PC-9 (cell line): ENCODE measurements around the gene ACSL1. TPM values are rescaled to one million over a fixed set of nuclear protein-coding genes. Genes with fewer than 3 reads are reported as not detected.

Source experiments
- BruUV-seq: library from RNA; stranded (reverse); fragments of 400-500 nt; replicated peaks from 2 replicates; lab custom pipeline; 2021; lab: Mats Ljungman, UMichigan
- CTCF ChIA-PET: fragments of 300-600 bp; sonication (Branson Sonifier 250); formaldehyde crosslinking; loops from one replicate; lab custom pipeline; 2022; ENCODE audit warnings: antibody characterized with exemption; lab: Charles Lee
- POLR2A ChIA-PET: fragments of 300-600 bp; sonication (Branson Sonifier 250); formaldehyde crosslinking; loops from one replicate; lab custom pipeline; 2022; ENCODE audit warnings: antibody characterized with exemption; ENCODE audit not compliant: unreplicated experiment; lab: Charles Lee
- DNase-seq, 2 experiments: peaks; one replicate each; pipeline versions ENCODE4 v3.0.0 to v3.0.0-alpha.2; 2015 to 2022; ENCODE audit warnings: mixed read lengths in 1 of 2
- H2AFZ ChIP-seq: fragments of 200-600 bp; sonication (generic); 2 replicates; pipeline ENCODE4 v1.8.1; 2017; ENCODE audit warnings: antibody characterized with exemption
- H3F3A ChIP-seq: fragments of 200-600 bp; sonication (generic); 2 replicates; pipeline ENCODE4 v1.8.1; 2017; ENCODE audit warnings: antibody characterized with exemption, mild to moderate bottlenecking, low read depth; ENCODE audit not compliant: insufficient read depth
- H3K27ac ChIP-seq: fragments of 200-600 bp; sonication (generic); 2 replicates; pipeline ENCODE4 v1.6.1; 2016; ENCODE audit warnings: mixed run types
- H3K27me3 ChIP-seq: fragments of 200-600 bp; sonication (generic); 2 replicates; pipeline ENCODE4 v1.6.1; 2016; ENCODE audit warnings: low read depth, mixed run types; ENCODE audit not compliant: insufficient read depth
- H3K36me3 ChIP-seq: fragments of 200-600 bp; sonication (generic); 2 replicates; pipeline ENCODE4 v1.6.1; 2016; ENCODE audit warnings: low read depth, mixed run types
- H3K4me1 ChIP-seq: fragments of 200-600 bp; sonication (generic); replicated peaks from 2 replicates; pipeline ENCODE4 v1.6.1; 2016; ENCODE audit warnings: mixed run types; ENCODE audit not compliant: insufficient read depth
- H3K4me2 ChIP-seq: fragments of 200-600 bp; sonication (generic); 2 replicates; pipeline ENCODE4 v1.6.1; 2017; ENCODE audit warnings: mixed run types
- H3K4me3 ChIP-seq: fragments of 200-600 bp; sonication (generic); 2 replicates; pipeline ENCODE4 v1.6.1; 2016; ENCODE audit warnings: mixed run types
- H3K79me2 ChIP-seq: fragments of 200-600 bp; sonication (generic); 2 replicates; pipeline ENCODE4 v1.6.1; 2017; ENCODE audit warnings: low read depth, mixed run types
- H3K9me2 ChIP-seq: fragments of 200-600 bp; sonication (generic); 2 replicates; pipeline ENCODE4 v1.8.1; 2017; ENCODE audit warnings: mild to moderate bottlenecking; ENCODE audit not compliant: insufficient read depth
- H3K9me3 ChIP-seq: fragments of 200-600 bp; sonication (generic); 2 replicates; pipeline ENCODE4 v1.8.1; 2016; ENCODE audit warnings: low read depth; ENCODE audit not compliant: insufficient read depth
- H4K20me1 ChIP-seq: fragments of 200-600 bp; sonication (generic); 2 replicates; pipeline ENCODE4 v1.8.1; 2017; ENCODE audit not compliant: insufficient read depth
- EZH2 ChIP-seq: fragments of 200-600 bp; sonication (generic); IDR thresholded peaks from 2 replicates; pipeline ENCODE4 v1.8.0; 2017; ENCODE audit warnings: antibody characterized with exemption, low read depth
- intact Hi-C: fragments of 100-400 bp; cut with micrococcal nuclease; formaldehyde crosslinking; loops from one replicate; pipeline ENCODE4 v1.10.0; 2022; ENCODE audit not compliant: unreplicated experiment
- total RNA-seq: library from RNA; stranded (reverse); gene quantifications from 2 replicates; pipeline ENCODE4 v1.2.3, GENCODE V29; 2021
- TF ChIP-seq, protein P1 (sequence below): fragments of 200-600 bp; sonication (generic); conservative IDR thresholded peaks from 2 replicates; pipeline ENCODE4 v1.6.1; 2017; ENCODE audit warnings: mixed run types, antibody characterized with exemption, mild to moderate bottlenecking, moderate library complexity

ACSL1 gene
- total RNA-seq, 1 experiment from 2014 or later = 96.6 TPM

DNA sequence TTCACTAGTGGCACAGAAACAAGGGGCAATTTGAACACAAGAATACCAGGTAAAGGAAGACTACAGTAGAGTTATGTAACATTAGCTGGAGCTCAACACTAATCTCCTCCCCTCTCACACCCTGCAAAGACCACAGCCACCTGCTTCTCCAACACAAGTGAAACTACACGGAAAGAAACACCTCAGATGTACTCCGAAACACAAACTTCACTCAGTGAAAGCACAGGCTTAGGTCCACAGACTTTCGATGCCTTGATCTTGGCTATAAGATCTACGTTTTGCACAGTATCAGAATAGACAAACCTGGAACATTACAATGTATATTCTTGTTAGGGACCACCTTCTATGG is 7.6 kb downstream of the ACSL1 start:
- no peak overlapping the region for H3K4me2 ChIP-seq
- BruUV-seq = no TSS peak
- peaks cover 65% of the 10 kb centered on the region for H3K79me2 ChIP-seq
- DNase-seq = no peak
- no peaks in the 10 kb centered on the region for H3K9me3 ChIP-seq
- H3K36me3 ChIP-seq = no peaks in the 10 kb centered on the region
- POLR2A ChIA-PET = interaction anchor here (0.6 to 0.7 kb wide), 2 partner anchors 29 to 286 kb away, joined by 3 to 6 read pairs; no protein-coding TSS in a partner anchor
- no peak overlapping the region for H3K4me3 ChIP-seq
- no peak overlapping the region for H3K27ac ChIP-seq
- H4K20me1 ChIP-seq = no peaks in the 10 kb centered on the region
- H3K9me2 ChIP-seq = no peaks in the 10 kb centered on the region
- intact Hi-C loops = loop anchor here (5.0 to 10.0 kb wide), 2 partner anchors 481 to 553 kb away; no protein-coding TSS in a partner anchor
- H3K27me3 ChIP-seq = no peaks in the 10 kb centered on the region
- peaks cover 43% of the 10 kb centered on the region for H3K4me1 ChIP-seq
- peaks cover 29% of the 10 kb centered on the region for H3F3A ChIP-seq
- no peak overlapping the region for H2AFZ ChIP-seq
- TF ChIP-seq, protein P1, sequence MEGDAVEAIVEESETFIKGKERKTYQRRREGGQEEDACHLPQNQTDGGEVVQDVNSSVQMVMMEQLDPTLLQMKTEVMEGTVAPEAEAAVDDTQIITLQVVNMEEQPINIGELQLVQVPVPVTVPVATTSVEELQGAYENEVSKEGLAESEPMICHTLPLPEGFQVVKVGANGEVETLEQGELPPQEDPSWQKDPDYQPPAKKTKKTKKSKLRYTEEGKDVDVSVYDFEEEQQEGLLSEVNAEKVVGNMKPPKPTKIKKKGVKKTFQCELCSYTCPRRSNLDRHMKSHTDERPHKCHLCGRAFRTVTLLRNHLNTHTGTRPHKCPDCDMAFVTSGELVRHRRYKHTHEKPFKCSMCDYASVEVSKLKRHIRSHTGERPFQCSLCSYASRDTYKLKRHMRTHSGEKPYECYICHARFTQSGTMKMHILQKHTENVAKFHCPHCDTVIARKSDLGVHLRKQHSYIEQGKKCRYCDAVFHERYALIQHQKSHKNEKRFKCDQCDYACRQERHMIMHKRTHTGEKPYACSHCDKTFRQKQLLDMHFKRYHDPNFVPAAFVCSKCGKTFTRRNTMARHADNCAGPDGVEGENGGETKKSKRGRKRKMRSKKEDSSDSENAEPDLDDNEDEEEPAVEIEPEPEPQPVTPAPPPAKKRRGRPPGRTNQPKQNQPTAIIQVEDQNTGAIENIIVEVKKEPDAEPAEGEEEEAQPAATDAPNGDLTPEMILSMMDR = no peak
- no peak for TF ChIP-seq EZH2
- CTCF ChIA-PET = no interaction called here

DNA sequence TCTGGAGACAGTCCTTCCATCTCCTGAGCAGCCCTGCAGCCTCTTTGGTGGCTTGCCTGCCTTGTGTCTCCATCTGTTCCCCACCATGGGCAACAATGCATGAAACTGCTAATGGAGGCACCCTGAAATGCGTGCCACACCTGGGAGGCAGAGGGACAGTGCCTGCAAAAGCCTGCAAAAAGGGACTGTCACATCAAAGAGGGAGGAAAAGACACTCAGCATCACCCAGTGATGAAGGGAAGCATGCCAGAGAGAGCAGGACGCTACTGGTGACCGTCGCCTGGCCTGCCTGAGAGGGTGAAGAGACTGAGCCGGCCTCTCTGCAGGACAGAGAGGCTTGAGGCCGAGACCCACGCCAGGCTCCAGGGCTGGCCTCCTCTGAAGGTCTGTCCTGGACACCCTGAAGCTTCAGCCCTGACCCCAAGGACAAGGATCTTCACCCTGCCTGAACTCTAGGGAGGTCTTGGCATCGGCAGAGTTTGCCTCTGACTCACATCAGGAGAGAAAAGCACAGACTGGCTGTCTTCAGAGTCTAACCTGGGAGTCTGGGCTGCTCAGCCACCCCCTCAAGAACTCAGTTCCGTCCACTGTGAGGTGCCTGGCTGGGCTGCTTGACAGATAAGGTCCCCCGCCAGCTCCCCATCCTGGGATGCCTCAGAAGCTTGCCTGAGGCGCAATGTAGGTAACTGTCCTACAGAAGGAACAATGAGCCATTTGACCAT is 8.1 kb downstream of the ACSL1 start:
- CTCF ChIA-PET = no interaction called here
- Histone ChIP-seq H2AFZ (no peak overlapping the region), H3K36me3 (no peaks in the 10 kb centered on the region), H3F3A (peaks cover 34% of the 10 kb centered on the region), H3K4me1 (peaks cover 43% of the 10 kb centered on the region), H4K20me1 (no peaks in the 10 kb centered on the region), H3K27me3 (no peaks in the 10 kb centered on the region), H3K79me2 (peaks cover 61% of the 10 kb centered on the region), H3K4me2 (no peak overlapping the region), H3K9me3 (no peaks in the 10 kb centered on the region), H3K4me3 (no peak overlapping the region), H3K27ac (no peak overlapping the region), H3K9me2 (no peaks in the 10 kb centered on the region)
- BruUV-seq = no TSS peak
- intact Hi-C loops = loop anchor here (5.0 to 10.0 kb wide), 2 partner anchors 480 to 553 kb away; no protein-coding TSS in a partner anchor
- POLR2A ChIA-PET = interaction anchor here (0.7 kb wide), 1 partner anchor 285 kb away, joined by 6 read pairs; no protein-coding TSS in a partner anchor
- DNase-seq = no peak
- no peak for TF ChIP-seq EZH2
- TF ChIP-seq, protein P1 = no peak

DNA sequence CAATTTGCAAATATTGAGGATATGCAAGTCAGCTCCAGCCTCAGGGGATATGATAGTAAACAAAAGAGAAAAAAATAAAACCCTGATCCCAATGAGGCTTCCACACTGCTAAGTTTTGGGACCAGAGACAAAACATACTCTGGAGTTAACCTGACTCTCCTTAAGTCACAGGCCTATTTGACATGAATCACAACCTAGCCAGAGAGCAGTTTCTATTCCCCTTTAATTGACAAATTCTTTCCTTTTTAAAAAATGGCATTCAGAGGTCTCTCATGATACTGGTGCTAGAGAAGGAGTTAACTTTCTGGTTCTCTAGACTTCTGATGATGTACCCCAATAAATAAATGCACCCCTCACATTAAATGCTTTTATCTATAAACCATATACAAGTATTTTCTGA is 8.8 kb downstream of the ACSL1 start:
- peaks cover 41% of the 10 kb centered on the region for H3F3A ChIP-seq
- no peak for DNase-seq
- H3K27me3 ChIP-seq = no peaks in the 10 kb centered on the region
- no TSS peak for BruUV-seq
- no peak overlapping the region for H3K27ac ChIP-seq
- no peak for TF ChIP-seq EZH2
- TF ChIP-seq, protein P1 = no peak
- H3K4me3 ChIP-seq = no peak overlapping the region
- H3K4me1 ChIP-seq = peaks cover 50% of the 10 kb centered on the region
- no peak overlapping the region for H2AFZ ChIP-seq
- no peaks in the 10 kb centered on the region for H3K9me3 ChIP-seq
- peaks cover 58% of the 10 kb centered on the region for H3K79me2 ChIP-seq
- H3K36me3 ChIP-seq = no peaks in the 10 kb centered on the region
- H3K4me2 ChIP-seq = no peak overlapping the region
- H4K20me1 ChIP-seq = no peaks in the 10 kb centered on the region
- ChIA-PET POLR2A (no interaction called here), CTCF (no interaction called here)
- intact Hi-C loops = loop anchor here (5.0 to 10.0 kb wide), 2 partner anchors 480 to 552 kb away; no protein-coding TSS in a partner anchor
- H3K9me2 ChIP-seq = no peaks in the 10 kb centered on the region
